Measurements from ENCODE around the gene LUC7L.

- TF ChIP-seq CTCF (IDR thresholded peaks at IDR 0.05) (no peak), EZH2 (IDR thresholded peaks at IDR 0.05) (no peak), EZH2phosphoT487 (IDR thresholded peaks at IDR 0.05) (no peak)
These were observed 30.0 kb upstream of the LUC7L start for GRCh38 chr16:259226-259625.
